ENCODE data around the gene EI24.

EI24 gene

GRCh38 chr11:125585487-125585886 lies 16.2 kb downstream of the EI24 start:
- TF ChIP-seq TAF1 (IDR thresholded peaks at IDR 0.05; ENCODE audit: borderline replicate concordance, low read depth, low read length) = no peak
- no peak for TF ChIP-seq POLR2AphosphoS5 (IDR thresholded peaks at IDR 0.05; ENCODE audit: low read depth, low read length)
- DNase-seq (ENCODE audit: insufficient read length) = no peak
- FAIRE-seq = no peak

- FAIRE-seq (no peak), DNase-seq (ENCODE audit: insufficient read length) (no peak)
- TF ChIP-seq TAF1 (IDR thresholded peaks at IDR 0.05; ENCODE audit: borderline replicate concordance, low read depth, low read length) = no peak
- no peak for TF ChIP-seq POLR2A (IDR thresholded peaks at IDR 0.05; ENCODE audit: low read depth, low read length)
- TF ChIP-seq POLR2AphosphoS5 (IDR thresholded peaks at IDR 0.05; ENCODE audit: low read depth, low read length) = no peak
Observed at GRCh38 chr11:125586623-125587022, 17.3 kb downstream of the EI24 start.

DNA sequence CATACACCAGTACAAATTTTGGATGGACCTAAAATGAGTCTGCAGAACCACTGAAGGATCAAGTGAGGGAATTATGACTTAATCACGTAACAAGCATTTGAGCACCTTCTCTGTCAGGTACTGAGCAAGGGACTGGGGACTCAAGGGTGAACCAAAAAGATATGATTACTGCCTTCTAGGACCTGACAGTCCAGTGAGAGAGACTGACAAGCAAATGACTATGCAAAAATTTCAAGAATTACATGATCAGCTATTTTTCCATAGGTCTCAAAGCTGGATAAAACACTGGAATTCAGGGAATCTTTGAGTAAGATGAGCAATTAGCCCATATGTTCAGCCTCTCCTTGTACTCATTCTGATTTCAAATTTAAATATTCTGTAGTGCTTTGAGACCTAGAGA lies 18.2 kb downstream of the EI24 start:
- FAIRE-seq (no peak), DNase-seq (ENCODE audit: insufficient read length) (no peak)
- TF ChIP-seq POLR2AphosphoS5 (IDR thresholded peaks at IDR 0.05; ENCODE audit: low read depth, low read length) (no peak), POLR2A (IDR thresholded peaks at IDR 0.05; ENCODE audit: low read depth, low read length) (no peak), TAF1 (IDR thresholded peaks at IDR 0.05; ENCODE audit: borderline replicate concordance, low read depth, low read length) (no peak)

- TF ChIP-seq POLR2A (IDR thresholded peaks at IDR 0.05; ENCODE audit: low read depth, low read length) = no peak
- TF ChIP-seq TAF1 (IDR thresholded peaks at IDR 0.05; ENCODE audit: borderline replicate concordance, low read depth, low read length) = no peak
- no peak for TF ChIP-seq POLR2AphosphoS5 (IDR thresholded peaks at IDR 0.05; ENCODE audit: low read depth, low read length)
- DNase-seq (ENCODE audit: insufficient read length) (no peak), FAIRE-seq (no peak)
Observed at GRCh38 chr11:125588505-125588904, 19.2 kb downstream of the EI24 start.

GRCh38 chr11:125591649-125592304 lies 22.5 kb downstream of the EI24 start:
- peak; percentile 71 for TF ChIP-seq POLR2A (IDR thresholded peaks at IDR 0.05; ENCODE audit: low read depth, low read length)
- no peak for TF ChIP-seq TAF1 (IDR thresholded peaks at IDR 0.05; ENCODE audit: borderline replicate concordance, low read depth, low read length)
- peak; percentile 37 for TF ChIP-seq POLR2AphosphoS5 (IDR thresholded peaks at IDR 0.05; ENCODE audit: low read depth, low read length)
- peak; percentile 26 for DNase-seq (ENCODE audit: insufficient read length)
- no peak for FAIRE-seq

DNA sequence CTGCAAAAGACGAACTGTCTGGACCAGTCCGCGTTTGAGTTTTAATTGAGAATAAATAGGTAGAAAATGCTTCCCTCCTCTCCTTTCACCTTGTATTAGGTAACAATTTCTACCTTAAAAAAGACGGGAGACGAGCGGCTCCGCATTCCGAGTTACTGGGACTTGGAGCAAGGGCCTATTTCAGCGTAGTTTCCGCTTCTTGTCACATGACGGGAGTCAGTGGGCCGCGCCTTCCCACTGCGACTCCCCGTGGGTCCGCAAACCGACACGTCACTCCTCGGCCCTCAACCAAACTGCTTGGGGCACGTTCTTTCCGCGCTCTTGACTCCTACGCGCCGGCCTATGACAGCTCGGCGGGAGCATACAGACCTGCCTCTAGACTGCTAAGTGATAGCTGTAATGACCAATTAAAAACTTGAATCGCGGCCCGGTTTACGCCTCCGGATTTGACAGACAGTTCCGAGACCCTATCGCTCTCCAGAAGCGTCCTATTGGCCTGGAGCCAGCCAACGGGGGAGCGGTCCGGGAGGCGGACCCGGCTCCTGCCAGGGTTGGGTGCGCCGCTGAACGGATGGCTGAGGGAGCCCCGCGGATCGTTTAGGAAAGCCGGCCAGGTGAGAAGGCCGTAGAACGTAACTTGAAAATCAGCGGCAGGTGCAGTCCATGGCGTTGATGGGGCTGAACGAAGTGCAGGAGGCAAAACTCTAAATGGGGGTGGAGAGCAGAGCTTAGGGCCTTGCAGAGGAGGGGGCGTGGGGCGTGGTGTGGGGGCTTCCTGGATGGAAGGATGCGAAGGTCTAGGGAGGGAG lies 23.2 kb downstream of the EI24 start, which contains the start of gene STT3A:
Gene STT3A, plus strand, starts transcription at position 548 of the 809 bp plus-strand sequence. CDS start 3,064 bp downstream, outside the sequence.
- DNase-seq (ENCODE audit: insufficient read length) (peak; percentile 91), FAIRE-seq (peak; percentile 100)
- TF ChIP-seq TAF1 (IDR thresholded peaks at IDR 0.05; ENCODE audit: borderline replicate concordance, low read depth, low read length) (peak; percentile 79), POLR2A (IDR thresholded peaks at IDR 0.05; ENCODE audit: low read depth, low read length) (peak; percentile 76; the same call in 1 of the 2 replicates), POLR2AphosphoS5 (IDR thresholded peaks at IDR 0.05; ENCODE audit: low read depth, low read length) (peak; percentile 77)

GRCh38 chr11:125593114-125593820 lies 24.0 kb downstream of the EI24 start:
- FAIRE-seq = peak; percentile 36
- TF ChIP-seq TAF1 (IDR thresholded peaks at IDR 0.05; ENCODE audit: borderline replicate concordance, low read depth, low read length) = no peak
- TF ChIP-seq POLR2A (IDR thresholded peaks at IDR 0.05; ENCODE audit: low read depth, low read length) = no peak
- no peak for TF ChIP-seq POLR2AphosphoS5 (IDR thresholded peaks at IDR 0.05; ENCODE audit: low read depth, low read length)
- no peak for DNase-seq (ENCODE audit: insufficient read length)

DNA sequence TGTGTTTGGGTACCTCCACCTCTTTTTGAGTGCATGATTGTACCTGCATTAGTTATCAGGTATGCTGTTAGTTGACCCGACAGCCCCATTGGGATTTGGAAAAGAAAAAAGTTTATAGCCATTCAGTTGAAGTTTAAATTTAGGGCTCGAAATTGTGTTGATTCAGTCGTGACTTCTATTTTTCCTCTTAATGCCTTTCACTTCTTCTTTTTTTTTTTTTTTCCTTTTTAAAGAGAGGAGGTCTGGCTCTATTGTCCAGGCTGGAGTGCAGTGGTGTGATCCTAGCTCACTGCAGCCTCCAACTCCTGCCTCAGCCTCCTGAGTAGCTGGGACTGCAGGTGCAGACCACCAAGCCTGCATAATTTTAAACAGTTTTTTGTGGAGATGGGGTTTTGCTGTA lies 25.7 kb downstream of the EI24 start:
- TF ChIP-seq POLR2A (IDR thresholded peaks at IDR 0.05; ENCODE audit: low read depth, low read length) (no peak), TAF1 (IDR thresholded peaks at IDR 0.05; ENCODE audit: borderline replicate concordance, low read depth, low read length) (no peak), POLR2AphosphoS5 (IDR thresholded peaks at IDR 0.05; ENCODE audit: low read depth, low read length) (no peak)
- DNase-seq (ENCODE audit: insufficient read length) (no peak), FAIRE-seq (no peak)

DNA sequence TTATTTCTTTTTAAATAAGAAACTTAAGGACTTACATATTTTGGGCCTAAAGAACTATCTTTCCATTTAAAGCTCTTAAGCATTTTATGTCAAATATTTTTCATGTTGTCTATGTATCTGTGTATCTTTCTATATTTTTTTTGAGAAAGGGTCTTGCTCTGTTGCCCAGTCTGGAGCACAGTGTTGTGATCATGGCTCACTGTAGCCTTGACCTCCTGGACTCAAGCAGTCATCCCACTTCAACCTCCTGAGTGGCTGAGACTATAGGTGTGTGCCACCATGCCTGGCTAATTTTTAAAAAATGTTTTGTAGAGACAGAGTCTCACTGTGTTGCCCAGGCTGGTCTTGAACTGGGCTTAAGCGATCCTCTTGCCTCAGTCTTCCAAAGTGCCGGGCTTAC lies 31.4 kb downstream of the EI24 start:
- FAIRE-seq = no peak
- TF ChIP-seq POLR2AphosphoS5 (IDR thresholded peaks at IDR 0.05; ENCODE audit: low read depth, low read length) (no peak), POLR2A (IDR thresholded peaks at IDR 0.05; ENCODE audit: low read depth, low read length) (no peak), TAF1 (IDR thresholded peaks at IDR 0.05; ENCODE audit: borderline replicate concordance, low read depth, low read length) (no peak)

GRCh38 chr11:125603207-125603606 lies 33.9 kb downstream of the EI24 start:
- FAIRE-seq (no peak), DNase-seq (ENCODE audit: insufficient read length) (no peak)
- no peak for TF ChIP-seq TAF1 (IDR thresholded peaks at IDR 0.05; ENCODE audit: borderline replicate concordance, low read depth, low read length)

More for the DNA sequence above, 31.4 kb downstream of the EI24 start:
- DNase-seq (ENCODE audit: insufficient read length) = no peak

DNA sequence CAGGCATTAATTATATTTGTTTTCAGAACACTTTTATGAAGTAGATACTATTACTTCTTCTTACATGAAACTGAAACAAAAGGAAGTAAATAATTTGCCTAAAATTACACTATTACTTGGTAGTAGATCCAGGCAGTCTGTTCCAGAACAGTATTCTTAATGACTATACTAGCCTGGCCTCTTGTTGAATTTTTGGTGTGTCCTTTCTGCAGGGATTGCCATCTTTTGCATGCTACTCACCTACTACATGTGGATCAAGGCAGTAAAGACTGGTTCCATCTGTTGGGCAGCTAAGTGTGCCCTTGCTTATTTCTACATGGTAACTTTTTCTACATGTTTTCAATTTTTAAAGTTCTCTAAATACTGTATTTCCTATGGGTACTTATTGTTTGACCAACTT lies 36.1 kb downstream of the EI24 start:
- no peak for TF ChIP-seq POLR2AphosphoS5 (IDR thresholded peaks at IDR 0.05; ENCODE audit: low read depth, low read length)
- TF ChIP-seq TAF1 (IDR thresholded peaks at IDR 0.05; ENCODE audit: borderline replicate concordance, low read depth, low read length) = no peak
- TF ChIP-seq POLR2A (IDR thresholded peaks at IDR 0.05; ENCODE audit: low read depth, low read length) = no peak
- DNase-seq (ENCODE audit: insufficient read length) (no peak), FAIRE-seq (no peak)
